Heart right ventricle (tissue), 16 donors: Measurements from ENCODE around the gene HMG20B. TPM values are rescaled to one million over a fixed set of nuclear protein-coding genes. Genes with fewer than 3 reads are reported as not detected.

ENCODE experiments used
- ATAC-seq, 8 donors: fragments of 200-7000 bp; cut with Tn5 transposase; one replicate each; pipeline ENCODE4 v1.9.1; 2020; ENCODE audit warnings: mild to moderate bottlenecking in 8 of 8, moderate library complexity in 8 of 8, moderate number of reproducible peaks in 1 of 8
- DNase-seq, 2 donors: peaks; one replicate each; pipeline ENCODE4 v3.0.0-alpha.2; 2020
- H3K27ac ChIP-seq, 10 donors: fragments of 200-600 bp; sonication (generic) in 2 of 10; one replicate each; pipeline versions ENCODE4 v1.5.0 to v1.8.0; 2020 to 2022; ENCODE audit warnings: mild to moderate bottlenecking in 3 of 10
- H3K27me3 ChIP-seq, 7 donors: fragments of 200-600 bp; one replicate each; pipeline ENCODE4 v1.8.0; 2021 to 2022; ENCODE audit warnings: mild to moderate bottlenecking in 2 of 7
- H3K36me3 ChIP-seq, 9 donors: fragments of 200-600 bp; sonication (generic) in 1 of 9; one replicate each; pipeline versions ENCODE4 v1.5.0 to v1.8.0; 2020 to 2022; ENCODE audit warnings: mild to moderate bottlenecking in 2 of 9
- H3K4me1 ChIP-seq, 9 donors: fragments of 200-600 bp; sonication (generic) in 1 of 9; one replicate each; pipeline versions ENCODE4 v1.5.0 to v1.8.0; 2020 to 2022; ENCODE audit warnings: mild to moderate bottlenecking in 4 of 9
- H3K4me3 ChIP-seq, 10 donors: fragments of 200-600 bp; sonication (generic) in 2 of 10; one replicate each; pipeline versions ENCODE4 v1.5.0 to v1.8.0; 2020 to 2022; ENCODE audit warnings: mild to moderate bottlenecking in 7 of 10, moderate library complexity in 2 of 10
- H3K9me3 ChIP-seq, 11 donors: fragments of 200-600 bp in 10 of 11; sonication (generic) in 2 of 11; one replicate each; pipeline versions ENCODE4 v1.5.0 to v1.8.0; 2013 to 2022; ENCODE audit warnings: mild to moderate bottlenecking in 2 of 11, control low read depth in 1 of 11, moderate library complexity in 1 of 11
- WGBS, 2 donors: extraction: QIAGEN DNeasy Blood & Tissue Kit; methylation state at CpG; one replicate each; pipeline ENCODE4 v1.1.7; 2013; ENCODE audit warnings: inconsistent platforms in 1 of 2; 5-methylcytosine and 5-hydroxymethylcytosine counted together
- intact Hi-C, 10 donors: fragments of 100-400 bp; cut with DNase I; formaldehyde crosslinking; loops; one replicate each; pipeline versions ENCODE4 v1.11.1 to v1.14.2; 2022
- polyA plus RNA-seq, 2 donors: library from polyadenylated mRNA; stranded (reverse); fragments of 200-250 nt; gene quantifications; one replicate each; pipeline ENCODE4 v1.2.3, GENCODE V29; 2013
- total RNA-seq, 10 donors: library from RNA; stranded (reverse); fragmentation: NEBNext Ultra II Directional in 3 of 10; extraction: Animal tissue kit (Norgen Biotek cat#: 25700) in 3 of 10; gene quantifications; one replicate each; pipeline versions ENCODE4 v1.2.1 to v1.2.4, GENCODE V29; 2021 to 2023
- TF ChIP-seq, protein P1 (sequence below), 9 donors: fragments of 200-600 bp; sonication (generic) in 2 of 9; IDR thresholded peaks; one replicate each; pipeline versions ENCODE4 v1.5.0 to v1.8.0; 2021 to 2022; ENCODE audit warnings: antibody characterized with exemption in 9 of 9, mild to moderate bottlenecking in 5 of 9, moderate library complexity in 1 of 9
- donor health status: Arrhythmogenic right ventricular cardiomyopathy.
- donor health status: ischemic (EF 13 %, LVEDD 7.1; RV severe dilation, severe dysfunction).
- donor health status: healthy with polysubstance abuse.
- donor health status: DM: no; HTN: yes; CAD: no.
- donor health status: DM: no; HTN: no; CAD: no.
- donor health status: ischemic (EF 25% LVEDD 6.9; RV normal size, moderate dysfunction).
- donor health status: ischemic (EF 25% LVEDD 5.7; RV mildly dilated, moderate dysfunction).
- donor health status: healthy.
- donor health status: DM: yes; HTN: yes; CAD: no.
- donor health status: Ischemic cardiomyopathy.
- donor health status: ischemic (EF 35%, LVEDD 5.7; RV mildly dilated, moderate dysfunction).
- donor health status: nonischemic (EF 11% LVEDD 7.7; RV severe dilation, severe dysfunction).
- donor health status: DM: yes; HTN: yes; CAD: no.
- donor health status: PGD.
- donor health status: ischemic (EF 29% LVEDD 5.4; RV normal size, mild dysfunction).
- donor health status: nonischemic (EF 23%, LVEDD 6.1; RV moderate dilation, normal function).

The HMG20B gene
- total and polyA plus RNA-seq, 12 donors: 19.5 to 73.3 (median 32.0) TPM

DNA sequence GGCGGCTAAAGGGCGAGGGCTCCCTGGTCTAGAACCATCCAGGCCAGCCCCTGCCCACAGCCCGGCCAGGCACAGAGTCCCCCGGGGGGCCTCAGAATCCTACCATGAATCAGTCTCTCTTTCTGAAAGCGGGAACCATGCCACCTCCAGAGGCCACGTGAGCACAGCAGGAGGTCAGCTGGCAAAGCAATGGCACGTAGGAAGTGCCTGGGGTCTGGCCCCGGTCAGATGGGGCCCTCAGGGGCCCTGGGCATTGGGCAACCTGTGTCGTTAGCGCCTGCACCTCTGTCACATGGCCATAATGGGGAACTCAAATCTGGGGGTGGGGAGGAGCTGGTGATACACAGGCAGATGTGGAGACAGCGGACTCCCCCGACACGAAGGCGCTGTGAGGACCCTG is 24.1 kb upstream of the HMG20B start:
- no peak overlapping the region for H3K4me3 ChIP-seq
- H3K4me1 ChIP-seq: peaks cover 0 to 31% (median 12%) of the 10 kb centered on the region in 9 donors
- DNase-seq: no peak
- H3K27ac ChIP-seq: peak overlapping the region in 1 of 10 donors; percentile 8
- no peak for ATAC-seq
- no peaks in the 10 kb centered on the region for H3K9me3 ChIP-seq
- peaks cover 0 to 57% (median 0%) of the 10 kb centered on the region in 9 donors for H3K36me3 ChIP-seq
- TF ChIP-seq, protein P1, sequence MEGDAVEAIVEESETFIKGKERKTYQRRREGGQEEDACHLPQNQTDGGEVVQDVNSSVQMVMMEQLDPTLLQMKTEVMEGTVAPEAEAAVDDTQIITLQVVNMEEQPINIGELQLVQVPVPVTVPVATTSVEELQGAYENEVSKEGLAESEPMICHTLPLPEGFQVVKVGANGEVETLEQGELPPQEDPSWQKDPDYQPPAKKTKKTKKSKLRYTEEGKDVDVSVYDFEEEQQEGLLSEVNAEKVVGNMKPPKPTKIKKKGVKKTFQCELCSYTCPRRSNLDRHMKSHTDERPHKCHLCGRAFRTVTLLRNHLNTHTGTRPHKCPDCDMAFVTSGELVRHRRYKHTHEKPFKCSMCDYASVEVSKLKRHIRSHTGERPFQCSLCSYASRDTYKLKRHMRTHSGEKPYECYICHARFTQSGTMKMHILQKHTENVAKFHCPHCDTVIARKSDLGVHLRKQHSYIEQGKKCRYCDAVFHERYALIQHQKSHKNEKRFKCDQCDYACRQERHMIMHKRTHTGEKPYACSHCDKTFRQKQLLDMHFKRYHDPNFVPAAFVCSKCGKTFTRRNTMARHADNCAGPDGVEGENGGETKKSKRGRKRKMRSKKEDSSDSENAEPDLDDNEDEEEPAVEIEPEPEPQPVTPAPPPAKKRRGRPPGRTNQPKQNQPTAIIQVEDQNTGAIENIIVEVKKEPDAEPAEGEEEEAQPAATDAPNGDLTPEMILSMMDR (IDR thresholded peaks at IDR 0.05): no peak
- WGBS, 2 donors: 83 to 84% methylated on average over 14 of the region's 14 CpGs
- intact Hi-C loops: loop anchor here in 7 of 10 donors (5.0 to 10.0 kb wide), 4 partner anchors 66 to 159 kb away; partner anchors contain the start of genes TJP3 (in 4 of the 7) and PIP5K1C (in 3 of the 7)
- no peaks in the 10 kb centered on the region for H3K27me3 ChIP-seq

- no peak for DNase-seq
- peaks cover 0 to 45% (median 0%) of the 10 kb centered on the region in 9 donors for H3K36me3 ChIP-seq
- TF ChIP-seq, protein P1 (IDR thresholded peaks at IDR 0.05): no peak
- no peak for ATAC-seq
- 90 to 91% methylated on average over 10 of the region's 10 CpGs for WGBS, 2 donors
- intact Hi-C loops: loop anchor here (5.0 to 10.0 kb wide), 4 partner anchors 65 to 157 kb away; partner anchors contain the start of genes TJP3 (in 7 of the 10) and PIP5K1C (in 6 of the 10)
- H3K27ac ChIP-seq: no peak overlapping the region
- peaks cover 3 to 43% (median 23%) of the 10 kb centered on the region in 9 donors for H3K4me1 ChIP-seq
- no peak overlapping the region for H3K4me3 ChIP-seq
- H3K9me3 ChIP-seq: no peaks in the 10 kb centered on the region
- H3K27me3 ChIP-seq: no peaks in the 10 kb centered on the region
Measured at GRCh38 chr19:3549816-3550215, 22.9 kb upstream of the HMG20B start.

- Histone ChIP-seq H3K27ac (no peak overlapping the region), H3K9me3 (no peaks in the 10 kb centered on the region), H3K4me3 (no peak overlapping the region), H3K27me3 (no peaks in the 10 kb centered on the region), H3K36me3 (peaks cover 0 to 34% (median 0%) of the 10 kb centered on the region in 9 donors), H3K4me1 (peaks cover 10 to 56% (median 34%) of the 10 kb centered on the region in 9 donors)
- intact Hi-C loops: loop anchor here in 4 of 10 donors (5.0 to 10.0 kb wide), 2 partner anchors 66 to 154 kb away; partner anchors contain the start of genes PIP5K1C (in 3 of the 4) and TJP3 (in 3 of the 4)
- no peak for ATAC-seq
- WGBS, 2 donors: 89 to 92% methylated on average over 31 to 34 of the region's 34 CpGs
- TF ChIP-seq, protein P1 (IDR thresholded peaks at IDR 0.05): no peak
- DNase-seq: no peak
Measured at GRCh38 chr19:3550947-3551791, 21.6 kb upstream of the HMG20B start.

DNA sequence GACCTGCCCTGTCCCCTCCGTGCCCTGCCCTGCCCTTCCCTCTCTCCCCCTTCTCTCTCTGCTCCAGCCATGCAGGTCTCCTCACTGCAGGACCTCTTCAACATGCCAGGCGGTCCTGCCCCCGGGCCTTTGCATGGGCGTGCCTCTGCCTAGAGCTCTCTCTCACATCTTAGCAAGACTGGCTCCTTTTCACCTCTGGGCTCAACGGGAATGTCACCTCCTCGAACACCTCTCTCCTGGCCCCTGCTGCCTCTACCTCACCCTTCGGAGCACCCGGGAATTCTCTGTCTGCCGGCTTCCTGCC is 21.0 kb upstream of the HMG20B start:
- intact Hi-C loops: loop anchor here in 4 of 10 donors (5.0 to 10.0 kb wide), 2 partner anchors 66 to 153 kb away; partner anchors contain the start of genes PIP5K1C (in 3 of the 4) and TJP3 (in 3 of the 4)
- WGBS, 2 donors: 78 to 84% methylated on average over 9 of the region's 9 CpGs
- Histone ChIP-seq H3K4me1 (peaks cover 10 to 62% (median 39%) of the 10 kb centered on the region in 9 donors), H3K4me3 (no peak overlapping the region), H3K9me3 (no peaks in the 10 kb centered on the region), H3K27ac (peak overlapping the region in 1 of 10 donors; percentile 92), H3K27me3 (no peaks in the 10 kb centered on the region), H3K36me3 (peaks cover 0 to 29% (median 0%) of the 10 kb centered on the region in 9 donors)
- TF ChIP-seq, protein P1 (IDR thresholded peaks at IDR 0.05): no peak
- no peak for ATAC-seq
- no peak for DNase-seq
